ENCODE measurements around the gene PTPRCAP. TPM values are rescaled to one million over a fixed set of nuclear protein-coding genes. Genes with fewer than 3 reads are reported as not detected.

The PTPRCAP gene
- total and polyA plus RNA-seq, 2 experiments from 2014 or later, result 3.3 to 3.5 TPM

GRCh38 chr11:67448220-67448609 lies 10.7 kb upstream of the PTPRCAP start:
- H3K4me1 Mint-ChIP-seq, result no peaks in the 10 kb centered on the region
- no peak for ATAC-seq
- Histone ChIP-seq H4K20me1 (replicated peaks; ENCODE audit: insufficient read depth) (no peaks in the 10 kb centered on the region), H3K4me1 (ENCODE audit: insufficient read depth) (0 out of 2 replicates have a peak, but pooled peaks cover 3% of the 10 kb centered on the region), H3K4me2 (no peak overlapping the region), H3K9me2 (ENCODE audit: insufficient read depth) (no peaks in the 10 kb centered on the region), H3F3A (replicated peaks; ENCODE audit: low read depth) (no peaks in the 10 kb centered on the region), H3K27ac (ENCODE audit: low read depth) (no peak overlapping the region), H3K79me2 (replicated peaks; ENCODE audit: insufficient read depth) (no peaks in the 10 kb centered on the region), H3K36me3 (ENCODE audit: insufficient read depth) (no peaks in the 10 kb centered on the region), H3K27me3 (ENCODE audit: insufficient read depth) (no peaks in the 10 kb centered on the region), H3K4me3 (no peak overlapping the region), H2AFZ (no peak overlapping the region)
- H3K36me3 Mint-ChIP-seq (ENCODE audit: low read depth), result no peaks in the 10 kb centered on the region
- H3K9me3 Mint-ChIP-seq, result no peaks in the 10 kb centered on the region
- no peak overlapping the region for H3K27ac Mint-ChIP-seq
- DNase-seq (ENCODE audit: low spot score), result no peak
- peaks cover 24% of the 10 kb centered on the region for H3K27me3 Mint-ChIP-seq (ENCODE audit: insufficient read depth, low read depth, poor library complexity)
- H3K4me3 Mint-ChIP-seq, result no peak overlapping the region
- TF ChIP-seq NANOG (IDR thresholded peaks at IDR 0.05; ENCODE audit: borderline replicate concordance), result no peak
- no peak for TF ChIP-seq STAT1 (IDR thresholded peaks at IDR 0.05; ENCODE audit: unreplicated experiment)
- no peak for TF ChIP-seq ETS1 (IDR thresholded peaks at IDR 0.05)
- TF ChIP-seq POLR2AphosphoS5 (IDR thresholded peaks at IDR 0.05; ENCODE audit: low read depth), result no peak
- TF ChIP-seq ZNF331 (CRISPR knock-in tag; IDR thresholded peaks at IDR 0.05; ENCODE audit: low read depth), result no peak
- no peak for TF ChIP-seq CTCF (conservative IDR thresholded peaks at IDR 0.05; ENCODE audit: low read depth in 2 of 2)
- no peak for TF ChIP-seq EZH2phosphoT487 (IDR thresholded peaks at IDR 0.05; ENCODE audit: unreplicated experiment)
- TF ChIP-seq ZNF462 (CRISPR knock-in tag; IDR thresholded peaks at IDR 0.05), result no peak
- no peak for TF ChIP-seq ZNF114 (CRISPR knock-in tag; IDR thresholded peaks at IDR 0.05)
- no peak for TF ChIP-seq EZH2 (IDR thresholded peaks at IDR 0.05; ENCODE audit: low read depth, unreplicated experiment)
